SU-DHL-6 (cell line): ENCODE results near the gene NUP42.

Experiments used
- H2AFZ ChIP-seq: fragments of 200-600 bp; sonication (generic); 2 replicates; pipeline ENCODE4 v1.6.1; 2014; ENCODE audit warnings: low read depth, mild to moderate bottlenecking, moderate library complexity, mixed read lengths, antibody characterized with exemption, low read length; ENCODE audit not compliant: severe bottlenecking
- H3F3A ChIP-seq: fragments of 200-600 bp; shearing (Covaris generic); 2 replicates; pipeline ENCODE4 v1.6.0; 2016; ENCODE audit warnings: antibody characterized with exemption, mild to moderate bottlenecking; ENCODE audit not compliant: insufficient read depth
- H3K27ac ChIP-seq: fragments of 200-600 bp; sonication (generic); 2 replicates; pipeline ENCODE4 v1.5.1; 2016; ENCODE audit warnings: low read depth, mild to moderate bottlenecking, low read length, moderate library complexity, mixed read lengths
- H3K27me3 ChIP-seq: fragments of 200-600 bp; sonication (generic), shearing (Covaris generic); 2 replicates; pipeline ENCODE4 v1.6.0; 2014; ENCODE audit warnings: mild to moderate bottlenecking, low read length
- H3K36me3 ChIP-seq: fragments of 200-600 bp; sonication (generic); 2 replicates; pipeline ENCODE4 v1.6.1; 2014; ENCODE audit warnings: mild to moderate bottlenecking, low read length, mixed read lengths
- H3K4me2 ChIP-seq: fragments of 300-600, 200-600 bp; shearing (Covaris generic), sonication (generic); 2 replicates; pipeline ENCODE4 v1.6.0; 2014; ENCODE audit warnings: low read length, low read depth, mild to moderate bottlenecking; ENCODE audit not compliant: poor library complexity, severe bottlenecking
- H3K4me3 ChIP-seq: fragments of 200-600 bp; sonication (generic); 2 replicates; pipeline ENCODE4 v1.5.1; 2014; ENCODE audit warnings: antibody characterized with exemption, low read length, mild to moderate bottlenecking, mixed read lengths; ENCODE audit not compliant: insufficient read depth, poor library complexity, severe bottlenecking
- H3K79me2 ChIP-seq: fragments of 200-600 bp; sonication (generic); 2 replicates; pipeline ENCODE4 v1.6.1; 2014; ENCODE audit warnings: mild to moderate bottlenecking, low read length, moderate library complexity; ENCODE audit not compliant: insufficient read depth
- H3K9ac ChIP-seq: fragments of 200-600 bp; sonication (generic); 2 replicates; pipeline ENCODE4 v1.7.0; 2014; ENCODE audit warnings: mild to moderate bottlenecking, low read length
- H3K9me2 ChIP-seq: fragments of 200-600 bp; sonication (generic); replicated peaks from 2 replicates; pipeline ENCODE4 v1.6.1; 2014; ENCODE audit warnings: low read length; ENCODE audit not compliant: insufficient read depth
- H3K9me3 ChIP-seq: fragments of 200-600 bp; sonication (generic); 2 replicates; pipeline ENCODE4 v1.6.1; 2014; ENCODE audit warnings: low read length, mixed read lengths; ENCODE audit not compliant: insufficient read depth
- H4K20me1 ChIP-seq: fragments of 200-600 bp; sonication (generic); 2 replicates; pipeline ENCODE4 v1.6.1; 2014; ENCODE audit warnings: low read depth, mild to moderate bottlenecking, antibody characterized with exemption, low read length, moderate library complexity, mixed read lengths
- EZH2phosphoT487 ChIP-seq: fragments of 200-600 bp; sonication (generic), shearing (Covaris generic); conservative IDR thresholded peaks from 2 replicates; pipeline ENCODE4 v1.6.1; 2018; ENCODE audit warnings: mild to moderate bottlenecking, antibody characterized with exemption, low read length, moderate library complexity, mixed read lengths
- TF ChIP-seq, protein P1 (sequence below): fragments of 200-600 bp; sonication (generic); IDR thresholded peaks from one replicate; pipeline ENCODE4 v1.5.1; 2017; ENCODE audit warnings: antibody characterized with exemption, mild to moderate bottlenecking, low read length, moderate library complexity; ENCODE audit not compliant: insufficient read depth, poor library complexity, severe bottlenecking

The NUP42 gene

GRCh38 chr7:23208316-23208715, 26.5 kb downstream of the NUP42 start:
- Histone ChIP-seq H3K9ac (no peak overlapping the region), H3K36me3 (peaks cover 4% of the 10 kb centered on the region; the same call in 1 of the 2 replicates), H3K4me2 (no peak overlapping the region), H3K4me3 (no peak overlapping the region), H3K79me2 (no peaks in the 10 kb centered on the region), H3K27ac (no peak overlapping the region), H3K9me3 (no peaks in the 10 kb centered on the region), H2AFZ (no peak overlapping the region), H3F3A (peaks cover 9% of the 10 kb centered on the region), H3K27me3 (no peaks in the 10 kb centered on the region), H3K9me2 (no peaks in the 10 kb centered on the region), H4K20me1 (no peaks in the 10 kb centered on the region)
- TF ChIP-seq, protein P1, sequence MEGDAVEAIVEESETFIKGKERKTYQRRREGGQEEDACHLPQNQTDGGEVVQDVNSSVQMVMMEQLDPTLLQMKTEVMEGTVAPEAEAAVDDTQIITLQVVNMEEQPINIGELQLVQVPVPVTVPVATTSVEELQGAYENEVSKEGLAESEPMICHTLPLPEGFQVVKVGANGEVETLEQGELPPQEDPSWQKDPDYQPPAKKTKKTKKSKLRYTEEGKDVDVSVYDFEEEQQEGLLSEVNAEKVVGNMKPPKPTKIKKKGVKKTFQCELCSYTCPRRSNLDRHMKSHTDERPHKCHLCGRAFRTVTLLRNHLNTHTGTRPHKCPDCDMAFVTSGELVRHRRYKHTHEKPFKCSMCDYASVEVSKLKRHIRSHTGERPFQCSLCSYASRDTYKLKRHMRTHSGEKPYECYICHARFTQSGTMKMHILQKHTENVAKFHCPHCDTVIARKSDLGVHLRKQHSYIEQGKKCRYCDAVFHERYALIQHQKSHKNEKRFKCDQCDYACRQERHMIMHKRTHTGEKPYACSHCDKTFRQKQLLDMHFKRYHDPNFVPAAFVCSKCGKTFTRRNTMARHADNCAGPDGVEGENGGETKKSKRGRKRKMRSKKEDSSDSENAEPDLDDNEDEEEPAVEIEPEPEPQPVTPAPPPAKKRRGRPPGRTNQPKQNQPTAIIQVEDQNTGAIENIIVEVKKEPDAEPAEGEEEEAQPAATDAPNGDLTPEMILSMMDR: no peak

DNA sequence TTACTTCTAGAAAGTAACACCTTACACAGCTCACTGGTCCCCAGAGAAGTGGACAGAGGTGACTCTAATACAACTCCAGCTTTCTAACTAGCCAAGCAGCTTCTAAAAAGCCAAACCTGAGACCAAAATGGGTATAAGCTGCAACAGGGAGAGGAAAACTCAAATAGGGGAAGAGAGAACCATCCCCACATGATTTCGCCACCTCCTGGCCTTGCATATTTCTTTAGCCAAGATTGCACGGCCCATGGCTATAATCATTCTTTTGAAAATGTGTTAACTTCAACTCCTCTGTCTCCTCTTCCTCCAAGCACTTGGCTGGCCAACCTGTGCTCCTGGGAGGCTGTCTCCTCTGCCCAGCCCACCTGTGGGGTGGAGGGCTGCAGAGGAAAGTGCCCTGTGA, 28.7 kb downstream of the NUP42 start:
- Histone ChIP-seq H2AFZ (no peak overlapping the region), H3F3A (no peaks in the 10 kb centered on the region)
- TF ChIP-seq, protein P1: no peak
- no peak for TF ChIP-seq EZH2phosphoT487

GRCh38 chr7:23211589-23211988, 29.7 kb downstream of the NUP42 start:
- H3K4me3 ChIP-seq: no peak overlapping the region
- no peaks in the 10 kb centered on the region for H3K9me3 ChIP-seq
- no peaks in the 10 kb centered on the region for H3K27me3 ChIP-seq
- H3K9ac ChIP-seq: no peak overlapping the region
- TF ChIP-seq EZH2phosphoT487: no peak
- TF ChIP-seq, protein P1: no peak
- no peaks in the 10 kb centered on the region for H3K36me3 ChIP-seq
- H2AFZ ChIP-seq: no peak overlapping the region
- H4K20me1 ChIP-seq: no peaks in the 10 kb centered on the region
- no peaks in the 10 kb centered on the region for H3F3A ChIP-seq
- H3K79me2 ChIP-seq: no peaks in the 10 kb centered on the region
- H3K27ac ChIP-seq: no peak overlapping the region
- no peaks in the 10 kb centered on the region for H3K9me2 ChIP-seq
- no peak overlapping the region for H3K4me2 ChIP-seq

More for the DNA sequence above, 28.7 kb downstream of the NUP42 start:
- Histone ChIP-seq H3K4me3 (no peak overlapping the region), H4K20me1 (no peaks in the 10 kb centered on the region), H3K9me2 (no peaks in the 10 kb centered on the region), H3K79me2 (no peaks in the 10 kb centered on the region), H3K27me3 (no peaks in the 10 kb centered on the region), H3K27ac (no peak overlapping the region), H3K9me3 (no peaks in the 10 kb centered on the region), H3K4me2 (no peak overlapping the region), H3K36me3 (no peaks in the 10 kb centered on the region), H3K9ac (no peak overlapping the region)
